ENCODE measurements around the gene TLN1. TPM values are rescaled to one million over a fixed set of nuclear protein-coding genes. Genes with fewer than 3 reads are reported as not detected.
A peak's percentile ranks its signal among the peaks of the same experiment; 100 is the strongest.

TLN1 gene
- total and polyA plus RNA-seq, 2 experiments from 2014 or later: 198 to 527 TPM

GRCh38 chr9:35753466-35753865 lies 21.5 kb upstream of the TLN1 start:
- TF ChIP-seq EZH2phosphoT487 (IDR thresholded peaks at IDR 0.05; ENCODE audit: insufficient read depth, low read depth): no peak
- TF ChIP-seq EZH2 (IDR thresholded peaks at IDR 0.05; ENCODE audit: insufficient read depth, poor library complexity, severe bottlenecking): no peak
- H3K4me3 ChIP-seq: no peak overlapping the region
- no peaks in the 10 kb centered on the region for H4K20me1 ChIP-seq (ENCODE audit: insufficient read depth)
- H3K9me2 ChIP-seq (ENCODE audit: insufficient read depth): no peaks in the 10 kb centered on the region
- H3K4me2 ChIP-seq (ENCODE audit: unreplicated experiment): no peak overlapping the region
- H3K9ac ChIP-seq: no peak overlapping the region
- H2AFZ ChIP-seq: no peak overlapping the region
- peaks cover 8% of the 10 kb centered on the region for H3K4me1 ChIP-seq (ENCODE audit: insufficient read depth)
- H3K36me3 ChIP-seq (ENCODE audit: low read depth): peaks cover 10% of the 10 kb centered on the region
- 87 to 89% methylated on average over 5 of the region's 5 CpGs for WGBS, 2 experiments (ENCODE audit: low coverage in 1 of 2, low lambda C conversion rate in 2 of 2, missing lambda C conversion rate in 2 of 2)
- no peak for DNase-seq
- peaks cover 15% of the 10 kb centered on the region for H3K79me2 ChIP-seq (ENCODE audit: insufficient read depth)
- H3F3A ChIP-seq (ENCODE audit: insufficient read depth): 0 out of 2 replicates have a peak, but pooled peaks cover 7% of the 10 kb centered on the region
- no peaks in the 10 kb centered on the region for H3K9me3 ChIP-seq (ENCODE audit: low read depth)
- in situ Hi-C loops (cut with MboI): no loop called here
- no peak overlapping the region for H3K27ac ChIP-seq
- no peaks in the 10 kb centered on the region for H3K27me3 ChIP-seq (replicated peaks; ENCODE audit: insufficient read depth)

- H3K4me1 ChIP-seq (ENCODE audit: insufficient read depth): peaks cover 26% of the 10 kb centered on the region
- no peaks in the 10 kb centered on the region for H3K27me3 ChIP-seq (replicated peaks; ENCODE audit: insufficient read depth)
- H3K9ac ChIP-seq: peak overlapping the region; percentile 85
- H4K20me1 ChIP-seq (ENCODE audit: insufficient read depth): peaks cover 13% of the 10 kb centered on the region; the same call in 1 of the 2 replicates
- no peaks in the 10 kb centered on the region for H3F3A ChIP-seq (ENCODE audit: insufficient read depth)
- WGBS, 2 experiments (ENCODE audit: low coverage in 1 of 2, low lambda C conversion rate in 2 of 2, missing lambda C conversion rate in 2 of 2): 47 to 50% methylated on average over 4 of the region's 4 CpGs
- no peak for TF ChIP-seq EZH2 (IDR thresholded peaks at IDR 0.05; ENCODE audit: insufficient read depth, poor library complexity, severe bottlenecking)
- no peak for TF ChIP-seq EZH2phosphoT487 (IDR thresholded peaks at IDR 0.05; ENCODE audit: insufficient read depth, low read depth)
- H3K79me2 ChIP-seq (ENCODE audit: insufficient read depth): peaks cover 47% of the 10 kb centered on the region
- H3K27ac ChIP-seq: peak overlapping the region; percentile 39; the same call in 1 of the 2 replicates
- H3K4me3 ChIP-seq: peak overlapping the region; percentile 90
- peak overlapping the region; percentile 94 for H3K4me2 ChIP-seq (ENCODE audit: unreplicated experiment)
- no peak for DNase-seq
- no peaks in the 10 kb centered on the region for H3K9me2 ChIP-seq (ENCODE audit: insufficient read depth)
- peaks cover 10% of the 10 kb centered on the region for H3K36me3 ChIP-seq (ENCODE audit: low read depth)
- H3K9me3 ChIP-seq (ENCODE audit: low read depth): no peaks in the 10 kb centered on the region
- peak overlapping the region; percentile 80; the same call in 1 of the 2 replicates for H2AFZ ChIP-seq
- in situ Hi-C loops (cut with MboI): no loop called here
These were observed 18.2 kb upstream of the TLN1 start for GRCh38 chr9:35750256-35750531.

DNA sequence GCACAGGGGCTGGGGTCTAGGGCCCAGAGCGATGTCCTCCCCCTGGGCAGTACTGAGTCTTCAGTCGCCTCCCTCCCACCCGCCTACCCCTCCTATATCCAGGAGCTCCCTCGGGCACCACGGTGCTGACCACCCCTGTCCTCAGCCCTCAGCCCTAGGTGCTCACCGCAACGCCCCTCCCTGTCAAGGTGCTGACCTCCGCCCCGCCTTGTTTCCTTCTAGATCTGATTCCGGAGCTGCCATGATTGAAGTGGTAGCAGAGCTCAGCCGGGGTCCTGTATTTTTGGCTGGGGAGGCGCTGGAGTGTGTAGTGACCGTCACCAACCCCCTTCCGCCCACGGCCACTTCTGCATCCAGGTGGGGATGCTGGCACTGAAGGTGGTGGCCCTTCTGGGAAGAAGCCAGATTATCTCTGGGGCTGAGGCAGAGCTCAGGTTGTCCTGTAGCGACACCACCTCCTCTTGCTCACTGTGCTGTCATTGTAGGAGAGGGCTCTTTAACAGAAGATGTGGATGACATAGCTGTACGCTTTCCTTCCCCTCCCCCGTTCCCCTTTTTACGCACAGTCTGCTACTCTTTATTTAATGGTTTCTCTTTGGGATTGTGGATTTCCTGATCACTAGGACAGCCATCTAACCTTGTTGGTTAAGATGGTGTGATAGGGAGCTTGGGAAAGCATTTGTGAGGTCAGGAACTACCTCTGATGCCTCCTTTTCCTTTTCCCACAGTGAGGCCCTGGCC lies 17.7 kb upstream of the TLN1 start:
- Histone ChIP-seq H3K79me2 (ENCODE audit: insufficient read depth) (peaks cover 52% of the 10 kb centered on the region), H3K4me3 (peak overlapping the region; percentile 90), H4K20me1 (ENCODE audit: insufficient read depth) (peaks cover 13% of the 10 kb centered on the region; the same call in 1 of the 2 replicates), H2AFZ (peak overlapping the region; percentile 80), H3K9ac (peak overlapping the region; percentile 85), H3K9me2 (ENCODE audit: insufficient read depth) (no peaks in the 10 kb centered on the region), H3K27ac (peak overlapping the region; percentile 39), H3K4me1 (ENCODE audit: insufficient read depth) (peaks cover 26% of the 10 kb centered on the region), H3K9me3 (ENCODE audit: low read depth) (no peaks in the 10 kb centered on the region), H3K36me3 (ENCODE audit: low read depth) (peaks cover 10% of the 10 kb centered on the region), H3F3A (ENCODE audit: insufficient read depth) (no peaks in the 10 kb centered on the region), H3K27me3 (replicated peaks; ENCODE audit: insufficient read depth) (no peaks in the 10 kb centered on the region), H3K4me2 (ENCODE audit: unreplicated experiment) (peak overlapping the region; percentile 94)
- no peak for TF ChIP-seq EZH2phosphoT487 (IDR thresholded peaks at IDR 0.05; ENCODE audit: insufficient read depth, low read depth)
- no peak for TF ChIP-seq EZH2 (IDR thresholded peaks at IDR 0.05; ENCODE audit: insufficient read depth, poor library complexity, severe bottlenecking)
- 2 to 3% methylated on average over 16 to 19 of the region's 19 CpGs for WGBS, 2 experiments (ENCODE audit: low coverage in 1 of 2, low lambda C conversion rate in 2 of 2, missing lambda C conversion rate in 2 of 2)
- in situ Hi-C loops (cut with MboI): no loop called here
- DNase-seq: peak; percentile 57

GRCh38 chr9:35748858-35749514 lies 17.0 kb upstream of the TLN1 start, which contains the start of the genes GBA2 and RGP1:
TSS of gene GBA2 (minus strand) at chr9:35749228. CDS start at chr9:35748704, 524 bp downstream.
TSS of gene RGP1 (plus strand) at chr9:35749287. CDS start at chr9:35749756, 469 bp downstream.
- H3K9me3 ChIP-seq (ENCODE audit: low read depth): no peaks in the 10 kb centered on the region
- peaks cover 13% of the 10 kb centered on the region; the same call in 1 of the 2 replicates for H4K20me1 ChIP-seq (ENCODE audit: insufficient read depth)
- H3K4me1 ChIP-seq (ENCODE audit: insufficient read depth): peaks cover 26% of the 10 kb centered on the region
- H3K36me3 ChIP-seq (ENCODE audit: low read depth): peaks cover 13% of the 10 kb centered on the region
- peak; percentile 87 for DNase-seq
- TF ChIP-seq EZH2phosphoT487 (IDR thresholded peaks at IDR 0.05; ENCODE audit: insufficient read depth, low read depth): no peak
- no peak for TF ChIP-seq EZH2 (IDR thresholded peaks at IDR 0.05; ENCODE audit: insufficient read depth, poor library complexity, severe bottlenecking)
- peak within 1 kb of the TSS; percentile 94 for H3K4me2 ChIP-seq (ENCODE audit: unreplicated experiment)
- in situ Hi-C loops (cut with MboI): no loop called here
- peak within 1 kb of the TSS; percentile 90 for H3K4me3 ChIP-seq
- no peaks in the 10 kb centered on the region for H3K9me2 ChIP-seq (ENCODE audit: insufficient read depth)
- peak within 1 kb of the TSS; percentile 85 for H3K9ac ChIP-seq
- 1% methylated on average over 39 to 51 of the region's 69 CpGs for WGBS, 2 experiments (ENCODE audit: low coverage in 1 of 2, low lambda C conversion rate in 2 of 2, missing lambda C conversion rate in 2 of 2)
- H3K79me2 ChIP-seq (ENCODE audit: insufficient read depth): peaks cover 59% of the 10 kb centered on the region
- H3K27me3 ChIP-seq (replicated peaks; ENCODE audit: insufficient read depth): no peaks in the 10 kb centered on the region
- H3F3A ChIP-seq (ENCODE audit: insufficient read depth): no peaks in the 10 kb centered on the region
- peak within 1 kb of the TSS; percentile 80 for H2AFZ ChIP-seq
- peak within 1 kb of the TSS; percentile 39 for H3K27ac ChIP-seq
